Hepatocyte (in vitro differentiated cells): Measurements from ENCODE around the gene SLC2A11. TPM values are rescaled to one million over a fixed set of nuclear protein-coding genes. Genes with fewer than 3 reads are reported as not detected.

Experiments
- DNase-seq: peaks from one replicate; pipeline ENCODE4 v3.0.0-alpha.2; 2016; ENCODE audit warnings: low spot score
- H2AFZ ChIP-seq: fragments of 200-600 bp; sonication (generic); 2 replicates; pipeline ENCODE4 v1.6.0; 2016; ENCODE audit warnings: antibody characterized with exemption, mild to moderate bottlenecking
- H3K27ac ChIP-seq: fragments of 200-600 bp; sonication (generic); 2 replicates; pipeline ENCODE4 v1.5.1; 2016; ENCODE audit warnings: mild to moderate bottlenecking
- H3K27me3 ChIP-seq: fragments of 200-600 bp; sonication (generic); 2 replicates; pipeline ENCODE4 v1.6.1; 2016
- H3K36me3 ChIP-seq: fragments of 200-600 bp; sonication (generic); replicated peaks from 2 replicates; pipeline ENCODE4 v1.5.1; 2016; ENCODE audit warnings: low read depth; ENCODE audit not compliant: insufficient read depth
- H3K4me1 ChIP-seq: fragments of 200-600 bp; sonication (generic); 2 replicates; pipeline ENCODE4 v1.5.1; 2016; ENCODE audit warnings: mild to moderate bottlenecking, moderate library complexity; ENCODE audit not compliant: insufficient read depth
- H3K4me2 ChIP-seq: fragments of 200-600 bp; sonication (generic); 2 replicates; pipeline ENCODE4 v1.6.0; 2016
- H3K4me3 ChIP-seq: fragments of 200-600 bp; sonication (generic); 2 replicates; pipeline ENCODE4 v1.5.1; 2016; ENCODE audit warnings: mild to moderate bottlenecking
- H3K79me2 ChIP-seq: fragments of 200-600 bp; sonication (generic); 2 replicates; pipeline ENCODE4 v1.6.0; 2017; ENCODE audit warnings: mild to moderate bottlenecking
- H3K9me2 ChIP-seq: fragments of 200-600 bp; sonication (generic); replicated peaks from 2 replicates; pipeline ENCODE4 v1.6.0; 2017; ENCODE audit warnings: mild to moderate bottlenecking; ENCODE audit not compliant: insufficient read depth
- H3K9me3 ChIP-seq: fragments of 200-600 bp; sonication (generic); 2 replicates; pipeline ENCODE4 v1.5.1; 2016; ENCODE audit warnings: low read depth, mild to moderate bottlenecking
- H4K20me1 ChIP-seq: fragments of 200-600 bp; sonication (generic); 2 replicates; pipeline ENCODE4 v1.6.0; 2016; ENCODE audit warnings: mild to moderate bottlenecking; ENCODE audit not compliant: insufficient read depth, poor library complexity, severe bottlenecking
- EZH2 ChIP-seq: fragments of 200-600 bp; sonication (generic); IDR thresholded peaks from 2 replicates; pipeline ENCODE4 v1.6.1; 2016; ENCODE audit warnings: antibody characterized with exemption, mild to moderate bottlenecking, borderline replicate concordance
- EZH2phosphoT487 ChIP-seq: fragments of 200-600 bp; sonication (generic); IDR thresholded peaks from one replicate; pipeline ENCODE4 v1.6.1; 2018; ENCODE audit warnings: antibody characterized with exemption, mild to moderate bottlenecking, low read depth, moderate library complexity; ENCODE audit not compliant: unreplicated experiment, severe bottlenecking
- WGBS: methylation state at CpG from one replicate; pipeline ENCODE4 v1.1.6; 2016; ENCODE audit warnings: low lambda C conversion rate; ENCODE audit errors: missing lambda C conversion rate; 5-methylcytosine and 5-hydroxymethylcytosine counted together
- polyA plus RNA-seq: library from polyadenylated mRNA; unstranded; fragments of >200 nt; fragmentation: Nextera tagmentation; extraction: Ambion mirVana; gene quantifications from 2 replicates; pipeline ENCODE4 v1.2.1, GENCODE V29; 2016
- total RNA-seq: library from RNA; depleted of rRNA; stranded (reverse); fragments of >200 nt; gene quantifications from 2 replicates; pipeline ENCODE4 v1.2.3, GENCODE V29; 2014
- TF ChIP-seq, protein P1 (sequence below): fragments of 200-600 bp; sonication (generic); IDR thresholded peaks from 2 replicates; pipeline ENCODE4 v1.5.1; 2016; ENCODE audit warnings: antibody characterized with exemption, mild to moderate bottlenecking; ENCODE audit not compliant: poor library complexity

SLC2A11 gene
- total and polyA plus RNA-seq, 2 experiments from 2014 or later: 15.0 TPM

DNA sequence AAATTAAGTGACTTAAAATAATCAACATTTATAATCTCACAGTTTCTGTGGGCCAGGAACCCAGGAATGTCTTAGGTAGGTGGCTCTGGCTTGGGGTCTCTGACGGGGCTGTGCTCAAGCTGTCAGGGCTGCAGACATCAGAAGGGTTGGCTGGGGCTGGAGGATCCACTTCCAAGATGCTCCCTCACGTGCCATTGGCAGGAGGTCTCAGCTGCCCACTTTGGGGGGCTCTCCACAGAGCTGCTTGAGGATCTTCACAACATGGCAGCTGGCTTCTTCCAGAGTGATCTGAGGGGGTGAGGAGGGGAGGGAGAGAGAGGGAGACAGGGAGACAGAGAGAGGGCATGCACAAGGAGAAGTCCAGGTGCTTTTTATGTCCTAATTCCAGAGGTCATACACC is 18.1 kb downstream of the SLC2A11 start:
- Histone ChIP-seq H3K79me2 (no peaks in the 10 kb centered on the region), H3K27ac (no peak overlapping the region), H3K36me3 (no peaks in the 10 kb centered on the region), H3K27me3 (no peaks in the 10 kb centered on the region), H3K9me2 (no peaks in the 10 kb centered on the region), H4K20me1 (no peaks in the 10 kb centered on the region), H3K4me2 (no peak overlapping the region), H3K9me3 (no peaks in the 10 kb centered on the region), H2AFZ (no peak overlapping the region), H3K4me3 (no peak overlapping the region), H3K4me1 (no peaks in the 10 kb centered on the region)
- 89% methylated on average over 2 of the region's 2 CpGs for WGBS
- TF ChIP-seq EZH2 (no peak), EZH2phosphoT487 (no peak)
- TF ChIP-seq, protein P1, sequence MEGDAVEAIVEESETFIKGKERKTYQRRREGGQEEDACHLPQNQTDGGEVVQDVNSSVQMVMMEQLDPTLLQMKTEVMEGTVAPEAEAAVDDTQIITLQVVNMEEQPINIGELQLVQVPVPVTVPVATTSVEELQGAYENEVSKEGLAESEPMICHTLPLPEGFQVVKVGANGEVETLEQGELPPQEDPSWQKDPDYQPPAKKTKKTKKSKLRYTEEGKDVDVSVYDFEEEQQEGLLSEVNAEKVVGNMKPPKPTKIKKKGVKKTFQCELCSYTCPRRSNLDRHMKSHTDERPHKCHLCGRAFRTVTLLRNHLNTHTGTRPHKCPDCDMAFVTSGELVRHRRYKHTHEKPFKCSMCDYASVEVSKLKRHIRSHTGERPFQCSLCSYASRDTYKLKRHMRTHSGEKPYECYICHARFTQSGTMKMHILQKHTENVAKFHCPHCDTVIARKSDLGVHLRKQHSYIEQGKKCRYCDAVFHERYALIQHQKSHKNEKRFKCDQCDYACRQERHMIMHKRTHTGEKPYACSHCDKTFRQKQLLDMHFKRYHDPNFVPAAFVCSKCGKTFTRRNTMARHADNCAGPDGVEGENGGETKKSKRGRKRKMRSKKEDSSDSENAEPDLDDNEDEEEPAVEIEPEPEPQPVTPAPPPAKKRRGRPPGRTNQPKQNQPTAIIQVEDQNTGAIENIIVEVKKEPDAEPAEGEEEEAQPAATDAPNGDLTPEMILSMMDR: no peak
- DNase-seq: no peak

DNA sequence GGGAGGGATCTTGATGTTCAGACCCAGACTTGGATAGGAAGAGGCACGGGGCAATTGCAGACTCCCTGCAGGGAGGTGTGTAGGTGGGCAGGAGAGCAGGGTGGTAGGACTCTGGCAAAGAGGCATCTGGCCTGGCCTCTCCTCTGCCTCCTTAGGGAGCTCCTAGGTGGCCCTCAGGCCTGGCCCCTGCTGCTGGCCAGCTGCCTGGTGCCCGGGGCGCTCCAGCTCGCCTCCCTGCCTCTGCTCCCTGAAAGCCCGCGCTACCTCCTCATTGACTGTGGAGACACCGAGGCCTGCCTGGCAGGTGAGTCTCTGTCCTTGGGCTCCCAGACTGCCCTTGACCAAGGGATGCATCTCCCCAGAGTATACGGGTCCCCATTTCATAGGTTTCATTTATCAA is 19.9 kb downstream of the SLC2A11 start:
- H3K4me1 ChIP-seq: no peaks in the 10 kb centered on the region
- no peaks in the 10 kb centered on the region for H3K36me3 ChIP-seq
- WGBS: 93% methylated on average over 8 of the region's 8 CpGs

DNA sequence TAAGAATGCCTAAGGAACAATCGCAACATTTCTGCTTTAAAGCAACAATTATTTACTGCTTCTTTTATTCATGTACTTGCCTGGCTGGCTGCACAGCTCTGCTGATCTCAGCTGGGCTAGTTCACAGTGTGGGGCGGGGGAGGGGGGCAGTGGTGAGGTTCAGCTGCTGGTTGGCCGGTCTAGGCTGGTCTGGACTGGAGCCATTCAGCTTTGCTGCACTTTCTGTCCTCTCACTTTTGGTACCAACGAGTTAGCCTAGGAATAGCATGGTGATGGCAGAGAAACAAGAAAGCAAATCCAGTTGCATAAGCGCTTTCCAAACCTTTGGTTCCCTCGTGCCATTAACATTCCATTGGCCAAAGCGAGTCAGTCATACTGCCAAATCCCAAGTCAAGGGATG is 20.5 kb downstream of the SLC2A11 start:
- no peak overlapping the region for H2AFZ ChIP-seq

More for the DNA sequence above, 19.9 kb downstream of the SLC2A11 start:
- Histone ChIP-seq H3K9me3 (no peaks in the 10 kb centered on the region), H3K79me2 (no peaks in the 10 kb centered on the region), H2AFZ (no peak overlapping the region), H3K4me3 (no peak overlapping the region), H4K20me1 (no peaks in the 10 kb centered on the region), H3K4me2 (no peak overlapping the region), H3K27ac (no peak overlapping the region), H3K9me2 (no peaks in the 10 kb centered on the region), H3K27me3 (no peaks in the 10 kb centered on the region)
- DNase-seq: no peak
- TF ChIP-seq, protein P1: no peak
- TF ChIP-seq EZH2: no peak
- no peak for TF ChIP-seq EZH2phosphoT487

More for the DNA sequence above, 20.5 kb downstream of the SLC2A11 start:
- H3K27me3 ChIP-seq: no peaks in the 10 kb centered on the region
- no peak overlapping the region for H3K4me2 ChIP-seq
- no peak for DNase-seq
- no peaks in the 10 kb centered on the region for H3K36me3 ChIP-seq
- no peak overlapping the region for H3K4me3 ChIP-seq
- no peak overlapping the region for H3K27ac ChIP-seq
- no peaks in the 10 kb centered on the region for H3K4me1 ChIP-seq
- H3K9me2 ChIP-seq: no peaks in the 10 kb centered on the region
- no peaks in the 10 kb centered on the region for H3K9me3 ChIP-seq
- H3K79me2 ChIP-seq: no peaks in the 10 kb centered on the region
- H4K20me1 ChIP-seq: no peaks in the 10 kb centered on the region
- TF ChIP-seq EZH2phosphoT487 (no peak), EZH2 (no peak)
- TF ChIP-seq, protein P1: no peak
- 94% methylated on average over 7 of the region's 7 CpGs for WGBS
